Stimulated activated CD8-positive, alpha-beta memory T cell treated with anti-CD3 and anti-CD28 coated beads, Interleukin-15, amount 100 ng/mL, for 24 hours (primary cell): Measurements from ENCODE around the gene AIF1L.
A peak's percentile ranks its signal among the peaks of the same experiment; 100 is the strongest.
"Not testable (repeated sequence)": the region's sequence is repeated elsewhere in the genome, so short reads cannot be mapped to it uniquely, and the experiment has no call there.

ENCODE experiments used
- DNase-seq: peaks from one replicate; pipeline ENCODE4 v3.0.0-alpha.2; 2020; ENCODE audit warnings: low read depth

AIF1L gene

GRCh38 chr9:131121346-131121745 is 25.0 kb downstream of the AIF1L start:
- no peak for DNase-seq

GRCh38 chr9:131122158-131122557 is 25.8 kb downstream of the AIF1L start:
- DNase-seq, result no peak

GRCh38 chr9:131125038-131125287 is 28.6 kb downstream of the AIF1L start:
- no peak for DNase-seq

GRCh38 chr9:131125288-131126058 is 29.1 kb downstream of the AIF1L start, which contains the start of gene NUP214:
TSS of gene NUP214 (plus strand) at chr9:131125586. CDS start at chr9:131125705, 119 bp downstream.
- peak; percentile 100 for DNase-seq

GRCh38 chr9:131126059-131126426 is 29.7 kb downstream of the AIF1L start:
- no peak for DNase-seq

- DNase-seq, result no peak
These were observed 32.9 kb downstream of the AIF1L start for GRCh38 chr9:131129183-131129582.

GRCh38 chr9:131138676-131139075 is 42.3 kb downstream of the AIF1L start:
- no peak for DNase-seq

- no peak for DNase-seq
These were observed 43.8 kb downstream of the AIF1L start for GRCh38 chr9:131140112-131140511.

GRCh38 chr9:131140550-131140949 is 44.2 kb downstream of the AIF1L start:
- DNase-seq, result no peak

- no peak for DNase-seq
These were observed 45.8 kb downstream of the AIF1L start for GRCh38 chr9:131142160-131142559.

GRCh38 chr9:131144201-131144600 is 47.9 kb downstream of the AIF1L start:
- DNase-seq, result no peak

GRCh38 chr9:131145245-131145644 is 48.9 kb downstream of the AIF1L start:
- no peak for DNase-seq

- DNase-seq, result no peak
These were observed 49.9 kb downstream of the AIF1L start for GRCh38 chr9:131146186-131146585.

- DNase-seq, result no peak
These were observed 51.9 kb downstream of the AIF1L start for GRCh38 chr9:131148276-131148675.

GRCh38 chr9:131148966-131149687 is 52.8 kb downstream of the AIF1L start:
- DNase-seq, result no peak

GRCh38 chr9:131149688-131150053 is 53.3 kb downstream of the AIF1L start:
- DNase-seq, result no peak

- no peak for DNase-seq
These were observed 57.3 kb downstream of the AIF1L start for GRCh38 chr9:131153595-131153994.

- DNase-seq, result not testable (repeated sequence)
These were observed 62.3 kb downstream of the AIF1L start for GRCh38 chr9:131158673-131159072.

- no peak for DNase-seq
These were observed 64.2 kb downstream of the AIF1L start for GRCh38 chr9:131160416-131161112.

- DNase-seq, result no peak
These were observed 65.3 kb downstream of the AIF1L start for GRCh38 chr9:131161585-131161984.

GRCh38 chr9:131162886-131163285 is 66.6 kb downstream of the AIF1L start:
- DNase-seq, result no peak

- no peak for DNase-seq
These were observed 69.2 kb downstream of the AIF1L start for GRCh38 chr9:131165523-131165922.

GRCh38 chr9:131167146-131167692 is 70.9 kb downstream of the AIF1L start:
- DNase-seq, result no peak
